Measurements from ENCODE around the gene TMEM30A.

TMEM30A gene

DNA sequence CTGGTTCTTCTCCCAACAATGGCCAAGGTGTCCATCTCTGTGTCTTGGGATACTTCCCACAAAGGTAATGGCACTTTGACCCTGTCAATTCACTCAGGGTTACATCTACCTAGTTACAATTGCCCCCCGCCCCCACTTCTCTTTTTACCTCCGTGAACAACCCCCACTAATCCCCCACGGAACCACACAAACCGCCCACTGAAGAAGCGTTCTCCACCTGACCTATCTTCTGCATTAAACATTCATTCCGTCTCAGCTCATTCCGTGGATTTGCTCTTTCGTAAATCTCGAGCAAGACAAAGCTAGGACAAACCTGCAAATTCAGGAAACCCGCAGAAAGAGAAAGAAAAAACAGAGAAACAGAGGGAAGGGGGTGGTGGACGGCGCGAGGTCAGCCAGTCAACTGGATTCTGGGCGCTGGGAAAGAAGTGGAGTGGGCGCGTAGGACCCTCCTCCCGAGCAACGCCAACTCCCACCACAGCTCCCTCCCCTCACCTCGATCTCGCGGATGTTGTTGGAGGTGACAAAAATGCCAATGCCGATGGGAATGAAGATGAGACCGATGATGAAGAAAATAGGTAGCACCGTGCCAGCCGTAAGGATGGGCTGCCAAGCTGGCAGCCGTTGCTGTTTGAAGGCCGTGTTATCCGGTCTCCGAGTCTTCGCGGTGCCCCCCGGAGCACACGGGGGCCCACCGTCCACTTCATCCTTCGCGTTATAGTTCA lies 523 bp downstream of the TMEM30A start (continued):
- TF ChIP-seq, protein P1, sequence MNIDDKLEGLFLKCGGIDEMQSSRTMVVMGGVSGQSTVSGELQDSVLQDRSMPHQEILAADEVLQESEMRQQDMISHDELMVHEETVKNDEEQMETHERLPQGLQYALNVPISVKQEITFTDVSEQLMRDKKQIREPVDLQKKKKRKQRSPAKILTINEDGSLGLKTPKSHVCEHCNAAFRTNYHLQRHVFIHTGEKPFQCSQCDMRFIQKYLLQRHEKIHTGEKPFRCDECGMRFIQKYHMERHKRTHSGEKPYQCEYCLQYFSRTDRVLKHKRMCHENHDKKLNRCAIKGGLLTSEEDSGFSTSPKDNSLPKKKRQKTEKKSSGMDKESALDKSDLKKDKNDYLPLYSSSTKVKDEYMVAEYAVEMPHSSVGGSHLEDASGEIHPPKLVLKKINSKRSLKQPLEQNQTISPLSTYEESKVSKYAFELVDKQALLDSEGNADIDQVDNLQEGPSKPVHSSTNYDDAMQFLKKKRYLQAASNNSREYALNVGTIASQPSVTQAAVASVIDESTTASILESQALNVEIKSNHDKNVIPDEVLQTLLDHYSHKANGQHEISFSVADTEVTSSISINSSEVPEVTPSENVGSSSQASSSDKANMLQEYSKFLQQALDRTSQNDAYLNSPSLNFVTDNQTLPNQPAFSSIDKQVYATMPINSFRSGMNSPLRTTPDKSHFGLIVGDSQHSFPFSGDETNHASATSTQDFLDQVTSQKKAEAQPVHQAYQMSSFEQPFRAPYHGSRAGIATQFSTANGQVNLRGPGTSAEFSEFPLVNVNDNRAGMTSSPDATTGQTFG (tag by site-specific recombination; IDR thresholded peaks at IDR 0.05; ENCODE audit: borderline replicate concordance) = no peak
- TF ChIP-seq ZNF624 (tag by site-specific recombination; IDR thresholded peaks at IDR 0.05) = no peak

- TF ChIP-seq ZNF600 (tag by site-specific recombination; IDR thresholded peaks at IDR 0.05) (peak; percentile 25; the same call in 1 of the 2 replicates), ZNF112 (tag by site-specific recombination; IDR thresholded peaks at IDR 0.05) (no peak), ZNF10 (tag by site-specific recombination; IDR thresholded peaks at IDR 0.05) (peak; percentile 72)
- Histone ChIP-seq H3K4me3 (ENCODE audit: low read depth, low read length) (peak overlapping the region; percentile 97), H3K27ac (ENCODE audit: extremely low read depth, low read depth, low read length) (no peak overlapping the region), H3K36me3 (ENCODE audit: control insufficient read depth in 2 of 2, insufficient read depth in 1 of 2, low read length in 2 of 2) (no peaks in the 10 kb centered on the region), H3K9me3 (ENCODE audit: control insufficient read depth, insufficient read depth, low read depth, low read length) (no peaks in the 10 kb centered on the region), H3K4me1 (ENCODE audit: control insufficient read depth, insufficient read depth, low read length) (peaks cover 19% of the 10 kb centered on the region; the same call in 1 of the 2 replicates)
- ChIA-PET CTCF (interaction anchor here (0.7 to 3.0 kb wide), 5 partner anchors 12 to 242 kb away, joined by 3 to 25 read pairs (median 3); no protein-coding TSS in a partner anchor), POLR2A (interaction anchor here (1.0 kb wide), 1 partner anchor 39 kb away, joined by 4 read pairs; the partner anchor contains the start of gene COX7A2)
Observed at GRCh38 chr6:75282706-75283105, 1.9 kb downstream of the TMEM30A start.

- no peaks in the 10 kb centered on the region for H3K9me3 ChIP-seq (ENCODE audit: control insufficient read depth, insufficient read depth, low read depth, low read length)
- ChIA-PET CTCF (interaction anchor here (1.2 to 3.0 kb wide), 3 partner anchors 11 to 26 kb away, joined by 3 to 25 read pairs (median 11); no protein-coding TSS in a partner anchor), POLR2A (interaction anchor here (0.8 kb wide), 1 partner anchor 13 kb away, joined by 3 read pairs; no protein-coding TSS in a partner anchor)
- no peaks in the 10 kb centered on the region for H3K36me3 ChIP-seq (ENCODE audit: control insufficient read depth in 2 of 2, insufficient read depth in 1 of 2, low read length in 2 of 2)
- TF ChIP-seq ZNF677 (tag by site-specific recombination; IDR thresholded peaks at IDR 0.05) = peak; percentile 57; the same call in 1 of the 2 replicates
- no peak for TF ChIP-seq ZNF658 (tag by site-specific recombination; IDR thresholded peaks at IDR 0.05)
- H3K4me1 ChIP-seq (ENCODE audit: control insufficient read depth, insufficient read depth, low read length) = peaks cover 19% of the 10 kb centered on the region; the same call in 1 of the 2 replicates
- H3K27ac ChIP-seq (ENCODE audit: extremely low read depth, low read depth, low read length) = no peak overlapping the region
- peak overlapping the region; percentile 97; the same call in 1 of the 2 replicates for H3K4me3 ChIP-seq (ENCODE audit: low read depth, low read length)
Observed at GRCh38 chr6:75281653-75282052, 2.9 kb downstream of the TMEM30A start.

DNA sequence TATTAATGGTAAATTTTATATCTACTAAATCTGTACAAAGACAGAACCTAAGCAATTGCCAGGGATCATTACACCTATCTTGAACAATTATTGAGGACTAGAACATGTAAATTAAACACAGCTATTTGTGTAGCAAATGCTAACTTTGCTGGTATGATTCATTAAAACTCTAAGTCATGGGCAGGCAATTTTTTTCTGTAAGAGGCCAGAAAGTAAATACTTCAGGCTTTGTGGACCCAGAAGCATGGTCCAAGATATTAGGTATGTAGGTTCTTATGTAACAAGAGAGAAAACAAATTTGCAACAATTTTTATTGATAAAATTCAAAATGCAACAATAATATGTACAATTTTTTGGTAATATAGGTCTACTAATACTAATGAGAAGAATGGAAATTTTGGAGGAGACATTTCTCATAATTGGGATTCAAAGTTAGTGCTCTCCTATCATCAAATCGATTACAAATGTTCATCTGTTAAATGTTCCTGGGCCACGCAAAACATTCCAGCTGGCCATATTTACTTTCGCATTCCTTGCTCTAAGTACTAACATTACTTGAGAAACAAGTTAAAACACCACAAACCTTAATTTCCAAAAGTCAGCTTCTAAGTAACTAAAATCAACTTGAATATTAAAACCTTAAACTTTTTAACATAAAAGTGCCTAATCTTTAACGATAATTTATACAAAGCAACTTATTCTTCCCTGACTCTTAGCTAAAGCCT lies 4.3 kb downstream of the TMEM30A start:
- Histone ChIP-seq H3K27ac (ENCODE audit: extremely low read depth, low read depth, low read length) (no peak overlapping the region), H3K36me3 (ENCODE audit: control insufficient read depth in 2 of 2, insufficient read depth in 1 of 2, low read length in 2 of 2) (no peaks in the 10 kb centered on the region), H3K4me3 (ENCODE audit: low read depth, low read length) (no peak overlapping the region), H3K9me3 (ENCODE audit: control insufficient read depth, insufficient read depth, low read depth, low read length) (no peaks in the 10 kb centered on the region), H3K4me1 (ENCODE audit: control insufficient read depth, insufficient read depth, low read length) (peaks cover 19% of the 10 kb centered on the region; the same call in 1 of the 2 replicates)
- TF ChIP-seq RBAK (tag by site-specific recombination; IDR thresholded peaks at IDR 0.05) (no peak), ZNF560 (tag by site-specific recombination; IDR thresholded peaks at IDR 0.05; ENCODE audit: borderline replicate concordance) (no peak), ZNF221 (tag by site-specific recombination; IDR thresholded peaks at IDR 0.05; ENCODE audit: borderline replicate concordance) (no peak), ZNF157 (tag by site-specific recombination; IDR thresholded peaks at IDR 0.05) (no peak), ZNF830 (tag by site-specific recombination; IDR thresholded peaks at IDR 0.05; ENCODE audit: low read depth) (no peak), ZNF701 (tag by site-specific recombination; IDR thresholded peaks at IDR 0.05) (no peak), HOXD13 (CRISPR knock-in tag; IDR thresholded peaks at IDR 0.05; ENCODE audit: borderline replicate concordance) (no peak)
- ChIA-PET POLR2A (no interaction called here), CTCF (interaction anchor here (2.7 to 3.3 kb wide), 3 partner anchors 10 to 13 kb away, joined by 11 to 38 read pairs (median 25); no protein-coding TSS in a partner anchor)

Measured in HEK293 (cell line).